Measurements from ENCODE around the gene TNRC18. TPM values are rescaled to one million over a fixed set of nuclear protein-coding genes. Genes with fewer than 3 reads are reported as not detected.
"Not testable (repeated sequence)": the region's sequence is repeated elsewhere in the genome, so short reads cannot be mapped to it uniquely, and the experiment has no call there.

TNRC18 gene
- total RNA-seq, 6 donors from 2014 or later = 101 to 617 (median 128) TPM

DNA sequence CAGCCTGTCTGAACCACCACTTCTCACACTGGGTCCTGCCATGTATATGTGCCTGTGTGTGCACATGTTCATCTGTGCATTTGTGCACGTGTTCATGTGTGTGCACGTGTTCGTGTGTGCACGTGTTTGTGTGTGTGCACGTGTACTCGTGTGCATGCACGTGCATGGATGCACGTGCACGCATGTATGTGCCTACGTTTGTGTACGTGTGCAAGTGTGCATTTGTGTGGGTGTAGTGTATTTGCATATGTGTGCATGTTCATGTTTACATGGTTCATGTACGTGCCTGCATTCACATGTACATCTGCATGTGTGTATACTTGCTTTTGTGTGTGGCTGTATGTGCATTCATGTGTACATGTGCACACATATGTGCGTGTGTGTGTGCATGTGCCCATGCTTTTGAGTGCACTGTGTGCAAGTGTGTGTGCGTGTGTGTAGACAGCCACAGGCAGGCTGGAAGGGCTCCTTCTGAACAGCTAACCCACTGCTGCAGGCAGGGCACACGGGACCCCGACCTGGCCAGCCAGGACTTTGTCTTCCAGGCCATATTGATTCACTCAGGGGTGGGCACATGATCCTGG, 112.7 kb downstream of the TNRC18 start:
- H3K27me3 ChIP-seq = no peaks in the 10 kb centered on the region
- H3K36me3 ChIP-seq = peaks cover 44 to 96% (median 81%) of the 10 kb centered on the region in 4 donors
- DNase-seq = no peak
- WGBS, 2 donors = 96% methylated on average over 16 of the region's 16 CpGs
- TF ChIP-seq, protein P1, sequence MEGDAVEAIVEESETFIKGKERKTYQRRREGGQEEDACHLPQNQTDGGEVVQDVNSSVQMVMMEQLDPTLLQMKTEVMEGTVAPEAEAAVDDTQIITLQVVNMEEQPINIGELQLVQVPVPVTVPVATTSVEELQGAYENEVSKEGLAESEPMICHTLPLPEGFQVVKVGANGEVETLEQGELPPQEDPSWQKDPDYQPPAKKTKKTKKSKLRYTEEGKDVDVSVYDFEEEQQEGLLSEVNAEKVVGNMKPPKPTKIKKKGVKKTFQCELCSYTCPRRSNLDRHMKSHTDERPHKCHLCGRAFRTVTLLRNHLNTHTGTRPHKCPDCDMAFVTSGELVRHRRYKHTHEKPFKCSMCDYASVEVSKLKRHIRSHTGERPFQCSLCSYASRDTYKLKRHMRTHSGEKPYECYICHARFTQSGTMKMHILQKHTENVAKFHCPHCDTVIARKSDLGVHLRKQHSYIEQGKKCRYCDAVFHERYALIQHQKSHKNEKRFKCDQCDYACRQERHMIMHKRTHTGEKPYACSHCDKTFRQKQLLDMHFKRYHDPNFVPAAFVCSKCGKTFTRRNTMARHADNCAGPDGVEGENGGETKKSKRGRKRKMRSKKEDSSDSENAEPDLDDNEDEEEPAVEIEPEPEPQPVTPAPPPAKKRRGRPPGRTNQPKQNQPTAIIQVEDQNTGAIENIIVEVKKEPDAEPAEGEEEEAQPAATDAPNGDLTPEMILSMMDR (IDR thresholded peaks at IDR 0.05) = no peak
- TF ChIP-seq EP300 (IDR thresholded peaks at IDR 0.05) = no peak
- TF ChIP-seq POLR2A (IDR thresholded peaks at IDR 0.05) = no peak
- TF ChIP-seq POLR2AphosphoS5 (IDR thresholded peaks at IDR 0.05) = no peak
- H3K27ac ChIP-seq = no peak overlapping the region
- ATAC-seq (ENCODE audit: low FRiP score in 2 of 2) = no peak
- no peak overlapping the region for H3K4me3 ChIP-seq
- H3K9me3 ChIP-seq = no peaks in the 10 kb centered on the region
- H3K4me1 ChIP-seq = no peaks in the 10 kb centered on the region

DNA sequence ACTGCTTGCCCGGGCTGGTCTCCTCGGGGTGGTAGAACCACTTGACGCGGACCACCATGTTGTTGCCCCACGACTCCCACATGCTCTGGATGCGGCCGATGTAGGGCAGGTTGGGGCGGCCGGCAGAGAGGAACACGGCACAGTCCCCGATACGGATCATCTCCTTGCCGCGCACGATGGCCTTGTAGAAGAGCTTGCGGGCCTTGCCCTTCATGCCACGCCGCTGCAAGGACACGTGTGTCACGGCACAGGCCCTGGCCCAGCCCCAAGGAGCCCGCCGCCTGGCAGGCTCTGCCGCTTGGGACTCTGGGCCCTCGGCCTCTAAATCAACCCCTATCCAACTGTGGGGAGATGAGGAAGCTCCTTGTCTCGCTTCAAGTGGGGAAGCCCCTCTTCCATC, 114.5 kb downstream of the TNRC18 start:
- Histone ChIP-seq H3K27me3 (no peaks in the 10 kb centered on the region), H3K4me1 (no peaks in the 10 kb centered on the region), H3K27ac (no peak overlapping the region), H3K9me3 (no peaks in the 10 kb centered on the region), H3K4me3 (no peak overlapping the region), H3K36me3 (peaks cover 32 to 78% (median 65%) of the 10 kb centered on the region in 4 donors)
- TF ChIP-seq EP300 (IDR thresholded peaks at IDR 0.05) (no peak), POLR2A (IDR thresholded peaks at IDR 0.05) (no peak), POLR2AphosphoS5 (IDR thresholded peaks at IDR 0.05) (no peak)
- TF ChIP-seq, protein P1 (IDR thresholded peaks at IDR 0.05) = no peak
- peak in 1 of 2 donors; percentile 77 for DNase-seq
- WGBS, 2 donors = 94 to 95% methylated on average over 22 to 23 of the region's 25 CpGs
- ATAC-seq (ENCODE audit: low FRiP score in 2 of 2) = no peak

DNA sequence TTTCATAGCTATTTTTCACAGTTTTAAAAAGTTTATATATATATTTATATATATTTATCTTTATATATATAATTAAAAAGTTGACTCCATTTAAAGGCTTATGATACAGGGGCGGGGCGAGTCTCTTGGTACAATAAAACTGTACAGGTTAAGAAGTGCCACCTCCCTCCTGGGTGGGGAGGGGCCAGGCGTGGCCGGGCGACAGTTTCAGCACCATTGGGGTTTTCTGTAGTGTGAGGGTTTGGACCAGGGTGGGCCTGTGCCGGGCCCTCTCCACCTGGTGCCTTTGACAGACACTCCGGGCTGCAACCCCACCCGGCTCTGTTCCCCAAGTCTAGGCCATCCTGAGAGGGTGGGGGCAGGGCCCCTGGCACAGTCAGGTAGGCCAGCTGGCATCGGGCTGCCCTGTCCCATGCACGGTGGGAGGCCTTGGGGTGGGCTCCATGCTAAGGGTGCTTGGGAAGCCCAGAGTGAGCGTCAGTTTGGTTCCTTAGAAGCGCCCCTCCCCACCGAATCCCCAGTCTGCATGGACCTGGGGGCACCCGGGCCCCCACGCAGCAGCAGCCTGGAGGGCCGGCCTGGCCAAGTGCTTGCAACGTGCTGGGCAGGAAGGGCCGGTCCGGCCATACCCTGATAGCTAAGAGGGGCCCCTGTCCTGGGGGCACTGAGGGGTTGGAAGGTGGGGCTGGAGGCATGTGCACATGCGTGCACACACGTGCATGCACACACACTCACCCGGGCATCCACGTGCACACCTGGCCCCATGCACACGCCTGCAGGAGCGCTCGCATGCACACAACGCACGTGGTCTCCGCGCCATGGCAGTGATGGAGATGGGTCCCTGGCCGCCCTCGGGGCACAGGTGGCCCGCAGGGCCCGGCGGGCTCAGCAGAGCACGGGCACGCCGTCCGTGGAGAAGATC, 116.2 kb downstream of the TNRC18 start:
- 96 to 97% methylated on average over 23 to 39 of the region's 39 CpGs for WGBS, 2 donors
- peaks cover 28 to 61% (median 50%) of the 10 kb centered on the region in 4 donors for H3K36me3 ChIP-seq
- not testable (repeated sequence) for H3K9me3 ChIP-seq; H3K4me3 ChIP-seq; H3K4me1 ChIP-seq; H3K27ac ChIP-seq; ATAC-seq (ENCODE audit: low FRiP score in 2 of 2); H3K27me3 ChIP-seq
- DNase-seq = peak in 1 of 2 donors; percentile 73

DNA sequence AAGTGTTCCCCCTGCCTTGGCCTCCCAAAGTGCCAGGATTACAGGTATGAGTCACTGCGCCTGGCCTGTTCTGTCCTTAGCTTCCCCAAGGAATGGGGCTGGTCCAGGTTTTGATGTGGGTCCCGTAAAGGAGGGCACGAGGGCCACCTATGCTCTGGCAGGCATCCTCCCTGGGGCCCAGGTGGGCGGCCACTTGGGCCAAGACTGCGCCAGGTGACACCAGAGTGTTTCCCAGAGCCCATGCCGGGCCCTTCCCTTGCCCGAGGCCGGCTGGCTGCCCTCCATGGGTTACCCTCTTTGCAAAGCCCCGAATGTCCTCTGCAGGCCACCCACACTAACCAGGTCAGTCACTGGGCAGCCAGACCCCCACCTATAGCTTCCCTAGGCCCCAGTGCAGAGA, 118.6 kb downstream of the TNRC18 start:
- ATAC-seq (ENCODE audit: low FRiP score in 2 of 2); H3K27me3 ChIP-seq; H3K4me1 ChIP-seq; H3K9me3 ChIP-seq; H3K4me3 ChIP-seq; H3K27ac ChIP-seq: not testable (repeated sequence)
- WGBS, 2 donors = 88 to 92% methylated on average over 4 to 8 of the region's 9 CpGs
- peak in 1 of 2 donors; percentile 56 for DNase-seq
- peaks cover 10 to 37% (median 27%) of the 10 kb centered on the region in 4 donors for H3K36me3 ChIP-seq

DNA sequence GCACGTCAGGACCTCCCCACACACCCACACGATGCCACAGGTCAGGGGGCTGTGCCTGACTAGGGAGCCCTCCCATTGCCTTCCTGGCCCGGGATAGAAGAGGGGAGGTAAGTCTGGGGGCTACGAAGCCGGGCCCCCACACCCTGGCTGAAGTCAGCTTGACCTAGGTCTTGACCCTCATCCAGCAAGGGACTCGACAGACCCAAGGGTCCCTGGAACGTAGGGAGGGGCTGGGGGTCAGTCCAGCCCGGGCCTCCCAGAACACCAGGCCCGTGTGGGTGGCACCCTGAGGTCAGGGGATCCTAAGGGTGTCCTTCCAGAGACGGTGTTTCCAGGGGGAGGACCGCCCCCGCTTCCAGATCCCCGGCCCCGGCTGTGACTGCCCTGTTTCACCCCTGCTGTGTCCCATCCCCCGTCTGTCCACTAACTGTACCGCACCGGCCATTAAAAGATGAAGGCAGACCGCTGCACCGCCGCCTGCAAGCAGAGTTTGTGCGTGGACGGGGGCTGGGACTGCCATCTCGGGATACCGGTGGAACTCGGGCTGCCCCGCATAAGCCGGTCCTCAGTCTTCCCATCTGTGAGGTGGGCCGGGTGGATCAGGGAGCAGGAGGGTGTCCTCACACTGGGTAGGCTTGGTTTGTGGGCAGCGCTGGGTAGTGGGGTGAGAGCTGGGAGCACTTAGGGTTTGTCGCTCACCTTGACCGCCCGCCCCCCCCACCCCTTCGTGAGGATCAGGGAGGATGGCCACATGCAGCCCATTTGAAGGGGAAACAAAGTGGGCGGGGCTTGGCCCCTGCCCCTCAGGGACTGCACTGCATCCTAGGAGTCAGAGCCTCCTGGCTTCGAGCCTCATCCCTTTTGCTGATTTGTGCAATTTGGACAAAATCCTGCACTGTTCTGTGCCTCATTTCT, 119.8 kb downstream of the TNRC18 start:
- Histone ChIP-seq H3K36me3 (peaks cover 5 to 25% (median 19%) of the 10 kb centered on the region in 4 donors), H3K4me3 (no peak overlapping the region), H3K4me1 (no peaks in the 10 kb centered on the region), H3K9me3 (no peaks in the 10 kb centered on the region), H3K27ac (no peak overlapping the region), H3K27me3 (no peaks in the 10 kb centered on the region)
- ATAC-seq (ENCODE audit: low FRiP score in 2 of 2) = peak in 1 of 2 donors; percentile 4
- 79 to 81% methylated on average over 14 to 32 of the region's 35 CpGs for WGBS, 2 donors
- no peak for TF ChIP-seq EP300 (IDR thresholded peaks at IDR 0.05)
- TF ChIP-seq, protein P1 (IDR thresholded peaks at IDR 0.05) = no peak
- TF ChIP-seq POLR2A (IDR thresholded peaks at IDR 0.05) = no peak
- no peak for TF ChIP-seq POLR2AphosphoS5 (IDR thresholded peaks at IDR 0.05)
- peak in 1 of 2 donors; percentile 75 for DNase-seq
